PC-3 (cell line): ENCODE results near the gene PCBP3.

Experiments used
- EZH2 ChIP-seq: fragments of 300-600 bp; sonication (generic); IDR thresholded peaks from one replicate; pipeline ENCODE4 v1.6.1; 2017; ENCODE audit warnings: antibody characterized with exemption, mild to moderate bottlenecking, low read length; ENCODE audit not compliant: unreplicated experiment
- TF ChIP-seq, protein P1 (sequence below): fragments of 300-600 bp; sonication (generic); conservative IDR thresholded peaks from 2 replicates; pipeline ENCODE4 v1.5.1; 2017; ENCODE audit warnings: antibody characterized with exemption, low read depth, mild to moderate bottlenecking, low read length

DNA sequence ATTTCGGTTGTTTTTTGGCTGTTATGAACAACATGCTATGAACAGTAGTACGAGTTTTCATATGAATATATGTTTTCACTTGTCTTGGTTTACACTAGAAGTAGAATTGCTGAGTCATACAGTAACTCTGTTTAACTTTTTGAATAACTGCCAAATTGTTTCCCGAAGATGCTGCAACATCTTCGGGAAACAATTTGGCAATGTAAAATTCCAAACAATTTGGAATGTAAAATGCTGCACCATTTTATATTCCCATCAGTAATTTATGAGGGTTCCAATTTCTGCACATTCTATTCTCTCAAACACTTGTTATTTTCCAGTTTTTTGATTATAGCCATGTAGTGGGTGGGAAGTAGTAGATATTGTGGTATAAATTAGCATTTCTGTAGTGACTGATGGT is 11.6 kb downstream of the PCBP3 start:
- TF ChIP-seq EZH2, result no peak
- TF ChIP-seq, protein P1, sequence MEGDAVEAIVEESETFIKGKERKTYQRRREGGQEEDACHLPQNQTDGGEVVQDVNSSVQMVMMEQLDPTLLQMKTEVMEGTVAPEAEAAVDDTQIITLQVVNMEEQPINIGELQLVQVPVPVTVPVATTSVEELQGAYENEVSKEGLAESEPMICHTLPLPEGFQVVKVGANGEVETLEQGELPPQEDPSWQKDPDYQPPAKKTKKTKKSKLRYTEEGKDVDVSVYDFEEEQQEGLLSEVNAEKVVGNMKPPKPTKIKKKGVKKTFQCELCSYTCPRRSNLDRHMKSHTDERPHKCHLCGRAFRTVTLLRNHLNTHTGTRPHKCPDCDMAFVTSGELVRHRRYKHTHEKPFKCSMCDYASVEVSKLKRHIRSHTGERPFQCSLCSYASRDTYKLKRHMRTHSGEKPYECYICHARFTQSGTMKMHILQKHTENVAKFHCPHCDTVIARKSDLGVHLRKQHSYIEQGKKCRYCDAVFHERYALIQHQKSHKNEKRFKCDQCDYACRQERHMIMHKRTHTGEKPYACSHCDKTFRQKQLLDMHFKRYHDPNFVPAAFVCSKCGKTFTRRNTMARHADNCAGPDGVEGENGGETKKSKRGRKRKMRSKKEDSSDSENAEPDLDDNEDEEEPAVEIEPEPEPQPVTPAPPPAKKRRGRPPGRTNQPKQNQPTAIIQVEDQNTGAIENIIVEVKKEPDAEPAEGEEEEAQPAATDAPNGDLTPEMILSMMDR, result no peak
